Peyer's patch (tissue), 4 donors: ENCODE results near the gene SLC23A2. TPM values are rescaled to one million over a fixed set of nuclear protein-coding genes. Genes with fewer than 3 reads are reported as not detected.

Experiments used
- DNase-seq, 3 donors: peaks; one replicate each; pipeline ENCODE4 v3.0.0-alpha.2; 2017 to 2019
- H3K27ac ChIP-seq, 4 donors: fragments of 200-600 bp; sonication (generic); one replicate each; pipeline ENCODE4 v1.5.1; 2016 to 2019
- H3K27me3 ChIP-seq, 2 donors: fragments of 200-600 bp; sonication (generic); one replicate each; pipeline ENCODE4 v1.5.1; 2019
- H3K36me3 ChIP-seq, 3 donors: fragments of 200-600 bp; sonication (generic); one replicate each; pipeline ENCODE4 v1.5.1; 2016 to 2019
- H3K4me1 ChIP-seq, 4 donors: fragments of 200-600 bp; sonication (generic); one replicate each; pipeline ENCODE4 v1.5.1; 2016 to 2019
- H3K4me3 ChIP-seq, 4 donors: fragments of 200-600 bp; sonication (generic); 1 replicate in 3 of 4; 2 replicates in 1 of 4; pipeline ENCODE4 v1.5.1; 2016 to 2019; ENCODE audit warnings: mild to moderate bottlenecking in 1 of 4
- H3K9me3 ChIP-seq, 4 donors: fragments of 200-600 bp; sonication (generic); one replicate each; pipeline ENCODE4 v1.5.1; 2016 to 2019; ENCODE audit warnings: mild to moderate bottlenecking in 1 of 4
- CTCF ChIP-seq, 6 experiments: fragments of 450-650 bp in 4 of 6; fragments of 200-600 bp in 2 of 6; sonication (generic) in 1 of 6; IDR thresholded peaks; one replicate each; pipeline ENCODE4 v1.5.1; 2017 to 2019; ENCODE audit warnings: antibody characterized with exemption in 6 of 6, mild to moderate bottlenecking in 3 of 6, moderate library complexity in 1 of 6
- POLR2A ChIP-seq, 2 donors: fragments of 450-650 bp; IDR thresholded peaks; one replicate each; pipeline ENCODE4 v1.5.1; 2017; ENCODE audit warnings: antibody characterized with exemption in 2 of 2, mild to moderate bottlenecking in 2 of 2, moderate library complexity in 2 of 2
- total RNA-seq, 4 donors: library from RNA; depleted of rRNA; stranded (reverse); fragments of >200 nt; gene quantifications; one replicate each; pipeline ENCODE4 v1.1.0, GENCODE V29; 2016

Gene SLC23A2
- total RNA-seq, 4 donors from 2014 or later, result 4.2 to 18.2 (median 11.0) TPM

GRCh38 chr20:4957939-4958362 is 43.4 kb downstream of the SLC23A2 start:
- Histone ChIP-seq H3K36me3 (no peaks in the 10 kb centered on the region), H3K27ac (no peak overlapping the region), H3K4me3 (no peak overlapping the region), H3K4me1 (peaks cover 0 to 3% (median 0%) of the 10 kb centered on the region in 4 donors), H3K9me3 (no peaks in the 10 kb centered on the region), H3K27me3 (no peaks in the 10 kb centered on the region)
- TF ChIP-seq POLR2A (IDR thresholded peaks at IDR 0.05), result no peak
- TF ChIP-seq CTCF (IDR thresholded peaks at IDR 0.05), result no peak
- DNase-seq, result peak in 1 of 3 donors; percentile 28

- TF ChIP-seq POLR2A (IDR thresholded peaks at IDR 0.05), result no peak
- no peak for TF ChIP-seq CTCF (IDR thresholded peaks at IDR 0.05)
- Histone ChIP-seq H3K27me3 (no peaks in the 10 kb centered on the region), H3K27ac (no peak overlapping the region)
Measured at GRCh38 chr20:4957187-4957586, 44.1 kb downstream of the SLC23A2 start.

GRCh38 chr20:4956200-4956810 is 45.0 kb downstream of the SLC23A2 start:
- Histone ChIP-seq H3K36me3 (no peaks in the 10 kb centered on the region), H3K4me3 (no peak overlapping the region), H3K27ac (no peak overlapping the region), H3K9me3 (no peaks in the 10 kb centered on the region), H3K27me3 (no peaks in the 10 kb centered on the region), H3K4me1 (no peaks in the 10 kb centered on the region)
- no peak for TF ChIP-seq POLR2A (IDR thresholded peaks at IDR 0.05)
- peak; percentile 79 to 87 (median 82) for TF ChIP-seq CTCF (IDR thresholded peaks at IDR 0.05)
- peak in 1 of 3 donors; percentile 4 for DNase-seq

More at GRCh38 chr20:4957187-4957586, 44.1 kb downstream of the SLC23A2 start:
- Histone ChIP-seq H3K9me3 (no peaks in the 10 kb centered on the region), H3K4me3 (no peak overlapping the region), H3K36me3 (no peaks in the 10 kb centered on the region), H3K4me1 (peaks cover 0 to 3% (median 0%) of the 10 kb centered on the region in 4 donors)
- no peak for DNase-seq

GRCh38 chr20:4953881-4954280 is 47.4 kb downstream of the SLC23A2 start:
- Histone ChIP-seq H3K27ac (no peak overlapping the region), H3K36me3 (no peaks in the 10 kb centered on the region), H3K9me3 (no peaks in the 10 kb centered on the region), H3K4me3 (no peak overlapping the region), H3K27me3 (no peaks in the 10 kb centered on the region), H3K4me1 (no peaks in the 10 kb centered on the region)
- TF ChIP-seq CTCF (IDR thresholded peaks at IDR 0.05) (no peak), POLR2A (IDR thresholded peaks at IDR 0.05) (no peak)
- no peak for DNase-seq

- no peak for TF ChIP-seq POLR2A (IDR thresholded peaks at IDR 0.05)
- no peak for TF ChIP-seq CTCF (IDR thresholded peaks at IDR 0.05)
- Histone ChIP-seq H3K4me1 (no peaks in the 10 kb centered on the region), H3K4me3 (no peak overlapping the region), H3K36me3 (no peaks in the 10 kb centered on the region), H3K27ac (no peak overlapping the region), H3K9me3 (no peaks in the 10 kb centered on the region), H3K27me3 (no peaks in the 10 kb centered on the region)
- no peak for DNase-seq
Measured at GRCh38 chr20:4952229-4952628, 49.1 kb downstream of the SLC23A2 start.
